GM18870 (cell line): ENCODE results near the gene HOXC10.

Source experiments
- ATAC-seq: cut with Tn5 transposase; IDR thresholded peaks from one replicate; pipeline ENCODE4 v1.9.1; 2021; ENCODE audit warnings: moderate library complexity; ENCODE audit not compliant: unreplicated experiment

The HOXC10 gene

GRCh38 chr12:53988541-53989226, 3.7 kb downstream of the HOXC10 start:
- ATAC-seq = no peak

GRCh38 chr12:53989227-53990113, 4.5 kb downstream of the HOXC10 start:
- no peak for ATAC-seq

- no peak for ATAC-seq
Measured at GRCh38 chr12:53990311-53991076, 5.5 kb downstream of the HOXC10 start.

- no peak for ATAC-seq
Measured at GRCh38 chr12:53991077-53991460, 6.1 kb downstream of the HOXC10 start.

GRCh38 chr12:53992377-53992889, 7.5 kb downstream of the HOXC10 start:
- no peak for ATAC-seq

GRCh38 chr12:53993162-53994008, 8.4 kb downstream of the HOXC10 start:
- ATAC-seq = no peak

GRCh38 chr12:53994009-53994263, 9.0 kb downstream of the HOXC10 start:
- ATAC-seq = no peak

- no peak for ATAC-seq
Measured at GRCh38 chr12:53994264-53995001, 9.5 kb downstream of the HOXC10 start.

- ATAC-seq = no peak
Measured at GRCh38 chr12:53995002-53995377, 10.0 kb downstream of the HOXC10 start.

GRCh38 chr12:53995378-53996239, 10.7 kb downstream of the HOXC10 start:
- ATAC-seq = no peak

GRCh38 chr12:53996240-53997203, 11.6 kb downstream of the HOXC10 start:
- ATAC-seq = no peak

GRCh38 chr12:53997204-53998109, 12.5 kb downstream of the HOXC10 start:
- no peak for ATAC-seq

GRCh38 chr12:53998110-53998899, 13.4 kb downstream of the HOXC10 start:
- no peak for ATAC-seq

- ATAC-seq = no peak
Measured at GRCh38 chr12:53998900-53999236, 13.9 kb downstream of the HOXC10 start.

GRCh38 chr12:53999559-54000115, 14.7 kb downstream of the HOXC10 start:
- no peak for ATAC-seq
